Stimulated activated CD8-positive, alpha-beta memory T cell treated with anti-CD3 and anti-CD28 coated beads, Interleukin-7, amount 100 ng/mL, for 24 hours (primary cell): ENCODE results near the gene EBF3.

Source experiments
- DNase-seq: peaks from one replicate; pipeline ENCODE4 v3.0.0-alpha.2; 2020; ENCODE audit warnings: low read depth

Gene EBF3

DNA sequence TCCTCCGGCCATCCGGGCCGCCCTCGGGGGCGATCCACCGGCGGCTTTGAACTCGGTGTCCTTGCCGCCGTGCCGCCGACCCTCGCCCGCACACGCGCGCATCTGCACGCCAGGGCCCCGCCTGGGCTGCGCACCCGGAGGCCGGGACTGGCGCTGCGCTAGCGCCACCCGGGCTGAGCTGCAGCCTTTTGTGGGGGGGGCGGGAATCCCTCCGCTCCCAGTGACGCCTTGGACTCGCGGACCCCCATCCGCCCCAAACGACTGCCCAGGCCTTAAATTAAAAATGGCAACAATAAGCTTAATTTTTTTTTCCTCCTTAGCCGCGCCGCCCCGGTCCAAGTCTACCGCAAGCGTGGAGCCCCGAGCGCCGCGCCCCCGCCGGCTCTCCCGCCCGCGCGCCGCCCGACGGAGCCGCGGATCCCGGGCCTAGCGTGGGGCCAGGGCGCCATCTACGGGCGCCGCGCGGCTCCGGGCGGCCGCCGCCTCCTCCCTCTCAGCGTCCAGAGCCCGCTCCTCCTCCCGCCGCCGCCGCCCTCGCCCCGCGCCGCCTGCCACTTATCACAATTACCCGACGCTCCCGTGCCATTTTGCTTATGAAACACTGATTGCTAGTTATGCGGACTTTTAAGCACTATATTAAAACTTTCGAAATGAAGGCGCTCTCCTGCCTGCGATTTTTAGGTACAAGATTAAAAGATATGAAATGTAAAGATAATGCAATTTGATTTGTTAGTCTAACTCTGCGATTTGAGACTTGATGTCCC lies 7.5 kb upstream of the EBF3 start:
- DNase-seq = no peak

DNA sequence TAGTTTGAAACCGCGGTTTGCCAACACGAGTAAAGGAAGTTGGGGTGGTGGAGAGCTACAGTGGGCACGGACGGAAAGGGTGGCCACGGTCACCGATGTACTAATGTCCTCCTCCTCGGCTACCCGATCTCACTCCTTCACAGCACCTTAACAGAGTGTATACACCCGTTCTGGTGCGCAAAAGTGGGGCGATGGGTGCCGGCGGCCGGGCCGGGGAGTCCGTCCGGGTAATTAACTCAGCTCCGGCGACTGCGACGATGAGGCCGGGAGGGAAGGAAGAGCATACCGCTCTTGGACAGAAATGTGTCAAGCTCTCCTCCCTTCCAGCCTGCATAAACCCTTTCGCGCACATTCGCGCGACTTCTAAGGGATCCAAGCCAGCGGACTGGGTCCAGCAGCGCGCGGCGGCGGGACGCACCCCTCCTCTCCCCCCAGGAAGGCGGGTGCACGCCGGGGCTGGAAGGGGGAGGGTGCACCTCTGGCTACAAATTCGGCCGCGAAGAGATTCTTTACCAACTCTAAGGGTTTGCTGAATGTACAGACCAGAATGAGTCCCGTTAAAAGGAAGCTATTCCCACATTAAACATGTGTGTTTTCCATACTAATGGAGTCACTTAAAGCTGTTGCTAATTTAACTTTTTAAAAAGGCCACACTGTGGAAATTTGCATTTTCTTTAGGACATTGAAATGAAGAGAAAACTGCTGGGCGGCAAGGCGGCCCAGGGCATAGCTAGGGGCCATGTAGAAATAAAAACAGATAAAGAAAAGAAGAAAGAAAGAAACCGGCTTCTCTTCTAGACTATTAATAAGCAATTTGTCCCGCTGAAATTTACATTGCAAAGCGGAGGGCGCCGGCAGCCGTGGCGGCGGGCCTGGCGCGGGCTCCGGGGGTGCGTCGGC lies 6.6 kb upstream of the EBF3 start:
- no peak for DNase-seq

DNA sequence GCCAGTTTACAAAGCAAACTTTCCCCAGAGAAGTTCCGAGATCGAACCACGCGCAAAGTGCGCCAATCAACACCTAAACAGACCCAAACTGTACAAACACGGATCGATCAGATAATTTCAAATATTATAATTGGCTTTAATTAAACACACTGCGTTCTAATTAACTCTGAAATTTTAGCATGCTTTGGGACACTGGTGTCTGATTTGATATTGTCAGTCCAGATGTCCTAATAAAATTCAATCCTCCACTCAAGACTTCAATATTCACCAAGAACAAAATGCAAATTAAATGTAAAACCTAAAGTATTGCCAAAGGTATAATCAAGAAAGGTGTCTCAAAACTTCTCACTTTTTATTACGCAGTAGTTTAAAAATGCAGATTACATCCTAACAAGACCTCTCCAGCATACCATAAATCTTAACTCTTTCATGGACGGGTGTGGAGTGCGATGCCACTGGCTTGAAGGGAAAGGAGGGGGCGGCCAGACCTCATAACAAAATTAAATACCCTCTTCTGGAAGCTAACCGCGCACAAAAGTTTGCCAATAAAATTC lies 5.9 kb upstream of the EBF3 start:
- no peak for DNase-seq

DNA sequence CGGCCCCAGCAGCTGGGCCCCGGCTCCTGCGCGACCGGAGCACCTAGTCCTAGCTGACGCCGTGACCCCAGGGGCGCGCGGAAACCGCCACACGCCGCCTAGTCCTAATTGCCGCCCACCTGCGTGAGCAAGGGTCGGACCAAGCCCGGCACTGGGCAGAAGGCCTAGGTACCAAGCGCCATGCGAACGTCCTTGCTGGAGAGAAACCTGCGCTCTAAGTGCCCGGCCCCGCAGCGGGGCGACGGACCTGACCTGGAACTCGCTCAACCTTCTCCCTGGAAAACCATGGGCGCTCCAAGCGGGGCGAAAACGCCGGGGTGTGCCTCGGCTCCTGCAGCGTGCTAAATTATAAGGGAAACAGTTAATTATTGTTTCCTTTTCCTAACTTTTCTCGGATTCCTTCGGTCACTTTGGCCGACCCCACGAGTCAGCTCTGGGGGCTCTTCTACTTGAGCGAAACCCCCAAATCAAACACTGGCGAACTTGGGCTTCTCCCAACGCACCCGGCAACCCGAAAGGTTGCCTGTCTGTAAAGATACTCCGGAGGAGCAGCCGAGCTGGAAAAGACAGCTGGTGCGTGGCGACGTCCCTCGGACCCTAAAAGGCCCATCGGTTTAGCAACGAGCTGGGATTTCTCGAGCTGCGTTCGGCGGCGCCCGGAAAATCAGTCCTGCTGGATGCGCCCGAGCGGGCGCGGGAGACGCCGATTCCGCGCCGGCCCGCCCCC lies 5.3 kb upstream of the EBF3 start:
- DNase-seq = no peak

DNA sequence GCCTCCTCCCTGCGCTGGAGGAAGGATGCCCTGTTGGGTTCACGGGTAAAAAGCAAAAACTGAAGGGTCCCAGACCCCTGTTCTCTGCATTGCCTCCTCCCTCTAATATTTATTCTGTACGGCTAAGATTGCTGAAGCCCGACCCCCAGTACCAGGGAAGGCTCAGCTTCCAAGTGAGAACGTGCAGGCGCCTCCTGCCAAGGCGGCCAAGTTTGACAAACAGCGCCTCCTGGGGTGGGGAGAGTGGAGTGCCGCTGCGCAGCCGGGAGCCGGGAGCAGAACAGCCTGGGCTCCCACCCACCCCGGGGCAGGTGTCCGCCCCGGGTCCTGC lies 4.7 kb upstream of the EBF3 start:
- DNase-seq = no peak

DNA sequence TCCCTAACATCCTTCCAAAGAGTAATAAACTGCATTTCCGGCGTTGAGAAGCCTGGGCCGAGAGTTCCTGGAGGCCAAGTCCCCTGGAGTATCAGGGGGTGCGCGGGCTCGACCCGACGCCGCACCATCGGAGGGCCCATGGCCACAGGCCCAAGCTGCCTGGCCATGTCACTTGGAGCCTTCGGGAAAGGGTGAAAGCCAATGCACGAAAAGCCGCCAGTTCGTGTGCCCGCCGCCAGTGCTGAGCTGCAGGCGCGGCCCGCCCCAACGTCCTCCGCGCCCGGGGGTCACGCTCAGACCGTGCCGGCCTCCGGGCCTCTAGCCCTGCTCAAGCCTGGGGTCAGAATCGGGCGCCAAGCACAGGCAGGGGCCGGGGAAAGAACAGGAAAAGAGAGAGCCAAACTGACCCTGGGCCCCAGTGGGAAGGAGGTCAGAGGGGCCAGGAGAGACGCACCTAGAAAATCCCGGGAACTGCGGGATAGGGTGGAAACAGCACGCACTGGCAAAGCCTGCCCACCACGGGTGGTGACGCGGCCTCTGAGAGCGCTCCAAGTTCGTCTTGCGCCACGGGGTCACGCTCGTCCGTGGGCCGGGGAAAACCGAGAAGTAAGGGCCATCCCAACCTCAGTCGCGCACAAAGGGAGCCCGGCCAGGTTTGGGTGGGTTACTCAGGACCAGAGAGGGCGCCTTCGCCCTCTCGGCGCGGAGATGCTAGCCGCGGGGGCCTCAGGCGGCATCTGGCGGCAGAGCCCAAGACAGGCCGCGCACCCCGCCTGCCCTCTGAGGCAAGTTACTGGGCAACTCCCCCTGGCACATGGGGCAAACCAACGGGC lies 4.2 kb upstream of the EBF3 start:
- DNase-seq = no peak

DNA sequence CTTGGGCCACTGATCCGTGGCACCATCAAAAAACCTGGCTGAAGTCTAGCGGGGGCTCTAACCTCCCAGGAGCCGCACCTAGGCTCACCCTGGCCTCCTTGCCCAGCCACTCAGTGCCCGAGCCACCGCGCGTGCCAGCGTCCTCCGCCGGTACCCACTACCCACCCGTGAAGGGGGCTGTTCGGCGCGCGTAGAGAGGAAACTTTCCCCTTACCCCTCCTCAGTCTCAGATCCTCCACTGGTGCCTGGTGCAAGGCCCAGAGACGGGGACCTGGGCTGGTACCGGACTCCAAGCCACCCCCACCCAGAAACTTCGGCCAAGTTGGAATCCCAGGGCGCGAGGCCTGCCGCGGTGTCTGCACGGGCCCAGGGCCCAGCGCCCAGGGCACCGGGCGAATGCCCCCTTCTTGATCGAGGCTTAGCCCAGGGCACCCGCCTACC lies 3.5 kb upstream of the EBF3 start:
- no peak for DNase-seq

DNA sequence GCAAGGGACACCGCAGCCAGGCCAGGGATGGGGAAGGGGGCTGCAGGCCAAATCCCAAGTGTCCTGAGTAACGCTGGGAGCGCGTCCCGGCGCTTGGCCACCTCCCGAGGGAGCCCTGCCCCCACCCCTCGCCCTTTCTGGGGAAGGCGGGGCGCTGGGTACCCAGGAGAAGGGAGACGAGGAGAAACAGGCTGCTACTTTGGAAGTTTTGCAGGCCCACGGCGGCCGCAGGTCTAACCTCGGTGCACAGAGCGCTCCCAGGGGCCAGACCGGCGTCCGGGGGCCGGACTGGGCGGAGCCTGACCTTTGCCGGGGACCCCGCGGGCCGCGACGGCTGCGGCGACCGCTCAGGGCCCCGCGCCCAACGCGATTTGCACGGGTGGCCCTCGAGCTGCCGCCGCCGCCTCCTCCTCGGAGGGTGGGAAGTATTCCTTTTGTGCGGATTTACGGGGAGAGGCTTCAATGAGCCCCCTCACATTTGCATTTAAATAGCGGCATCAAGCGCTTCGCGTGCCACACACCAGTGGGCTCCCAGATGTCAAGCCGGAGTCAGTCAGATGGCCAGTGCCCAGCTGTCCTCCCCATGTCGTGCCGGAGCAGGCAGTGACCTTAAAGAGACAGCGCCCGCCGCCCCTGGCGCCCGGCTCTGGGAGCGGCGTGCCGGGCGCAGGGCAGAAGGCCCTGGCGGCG lies 3.0 kb upstream of the EBF3 start:
- DNase-seq = no peak

DNA sequence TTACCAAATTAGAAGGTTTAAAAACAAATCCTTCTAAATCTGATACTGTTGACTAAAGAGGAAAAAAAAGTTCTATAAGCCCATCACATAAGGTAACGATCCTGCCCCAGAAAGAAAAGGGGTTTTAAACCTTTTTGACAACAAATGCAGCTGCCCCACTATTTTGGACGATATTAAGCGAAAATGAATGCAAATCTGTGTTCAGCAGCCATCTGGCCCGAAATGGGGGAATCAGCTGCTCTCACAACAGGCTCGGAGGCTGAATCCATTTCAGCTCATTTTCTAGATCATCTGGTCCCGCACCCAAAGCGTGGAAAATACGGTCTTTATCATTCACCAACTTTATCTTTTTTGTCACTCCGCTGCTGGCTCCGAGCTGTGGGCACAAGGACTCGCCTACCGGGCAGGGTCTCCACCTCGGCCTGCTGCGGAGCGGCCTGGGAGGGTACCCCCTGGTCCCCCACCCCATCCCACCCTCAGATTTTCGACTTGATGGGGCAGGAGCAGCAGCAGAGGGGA lies 2.4 kb upstream of the EBF3 start:
- no peak for DNase-seq

DNA sequence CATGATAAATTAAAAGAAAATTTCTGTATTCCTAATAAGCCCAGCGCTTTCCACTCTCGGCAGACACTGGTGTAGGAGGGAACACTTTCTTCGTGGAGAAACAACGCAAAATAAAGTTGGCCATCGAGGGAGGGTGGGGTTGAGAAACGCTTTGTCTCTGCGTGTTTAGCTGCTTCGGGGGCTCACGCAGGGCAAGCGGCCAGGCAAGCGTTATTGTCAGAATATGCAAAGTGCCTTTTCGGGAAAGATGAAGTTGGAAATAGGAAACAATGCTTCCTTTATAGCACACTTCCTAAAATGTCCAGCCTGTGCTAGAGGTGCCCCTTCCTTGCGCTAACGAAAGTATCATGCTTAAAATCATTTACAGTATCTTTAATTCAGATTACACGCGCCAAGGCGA lies 1.9 kb upstream of the EBF3 start:
- no peak for DNase-seq

DNA sequence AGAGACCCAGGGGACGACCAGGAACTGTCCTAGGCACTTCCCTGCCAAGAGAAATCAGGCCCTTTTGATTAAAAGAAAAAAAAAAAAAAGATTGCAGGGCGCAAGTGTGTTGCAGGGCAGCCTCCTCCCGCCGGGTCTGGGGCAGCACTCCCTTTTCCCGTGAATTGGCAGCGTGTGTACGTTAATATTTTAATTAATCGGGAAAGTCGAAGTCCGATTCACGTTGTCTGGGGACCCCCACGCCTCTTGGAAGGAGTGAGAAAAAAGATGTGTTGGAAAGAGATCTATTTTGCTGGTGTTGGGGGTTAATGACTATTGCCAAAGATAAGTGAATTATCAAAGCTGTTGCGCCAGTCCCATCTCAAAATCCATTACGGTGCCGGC lies 1.3 kb upstream of the EBF3 start:
- no peak for DNase-seq

DNA sequence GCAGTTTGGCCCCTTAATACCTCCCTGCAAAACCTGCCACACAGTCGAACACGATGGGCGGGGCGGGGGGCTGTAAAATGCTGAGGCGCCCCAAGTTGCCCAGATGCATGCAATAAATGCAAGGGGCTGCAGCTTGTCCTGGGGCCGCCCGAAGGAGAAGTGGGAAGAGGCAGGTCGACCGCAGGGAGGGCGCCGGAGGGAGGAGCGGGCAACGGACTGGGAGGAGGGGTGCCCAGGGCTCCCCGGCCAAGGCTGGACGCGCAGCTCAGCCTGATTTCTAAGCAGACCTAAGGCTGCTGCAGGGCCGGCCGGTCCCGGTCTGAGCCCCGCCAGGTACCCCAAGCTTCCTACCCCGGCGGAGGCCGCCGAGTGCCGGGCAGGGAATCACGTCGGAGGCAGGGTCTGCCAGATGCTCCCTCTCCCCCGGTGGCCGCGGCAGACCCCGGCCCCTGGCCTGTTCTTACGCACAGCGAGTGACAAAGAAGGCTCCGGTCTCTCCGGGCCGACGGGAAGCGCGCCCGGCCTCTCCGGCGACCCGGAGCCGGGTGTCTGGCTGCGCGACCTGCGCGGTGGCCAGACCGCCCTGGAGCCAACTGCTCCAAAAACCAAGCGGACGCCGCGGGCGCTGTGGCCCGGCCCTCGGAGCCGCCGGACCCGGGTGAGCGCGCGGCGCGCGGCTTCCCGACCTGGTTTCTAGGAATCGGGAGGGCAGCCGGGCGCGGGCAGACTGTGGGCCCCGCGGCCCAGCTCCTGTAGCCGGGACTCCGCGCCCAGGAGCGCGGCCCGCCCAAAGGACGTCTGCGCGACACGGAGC lies 744 bp upstream of the EBF3 start:
- no peak for DNase-seq

DNA sequence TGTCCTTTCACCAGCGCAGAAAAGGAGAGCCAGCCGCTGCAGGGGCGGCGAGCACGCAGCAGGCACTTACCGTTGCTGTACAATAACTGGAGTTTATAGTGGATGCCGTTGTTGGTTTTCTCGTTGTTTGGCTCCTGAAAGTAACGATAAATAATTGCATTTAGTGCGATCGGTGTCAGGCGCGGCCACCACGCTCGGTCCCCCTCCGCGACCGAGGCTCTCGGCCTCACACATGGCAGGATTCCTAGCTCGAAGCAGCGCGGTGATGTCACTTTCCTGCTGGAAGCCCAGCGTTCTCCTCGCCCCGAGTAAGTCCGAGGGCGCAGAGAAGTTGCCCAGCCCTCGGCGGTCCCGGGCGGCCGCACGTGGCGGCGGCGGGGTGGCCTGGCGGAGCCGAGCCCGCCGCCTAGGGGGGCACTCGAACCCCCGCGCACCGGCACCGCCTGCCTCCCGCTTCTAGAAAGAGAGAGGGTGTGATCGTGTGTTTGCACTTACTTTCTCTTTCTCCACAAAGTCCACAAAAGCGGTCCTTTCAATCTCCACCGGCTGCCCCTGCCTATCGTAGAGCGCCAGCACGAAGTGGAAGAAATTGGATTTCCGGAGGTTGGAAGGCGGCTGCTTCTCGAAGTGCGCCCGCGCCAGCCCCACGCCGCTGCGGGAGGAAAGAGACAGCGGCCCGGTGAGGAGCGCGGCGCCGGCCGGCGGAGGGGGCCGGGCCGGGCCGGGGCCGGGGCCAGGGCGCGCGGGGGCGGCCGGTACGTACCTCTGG lies 1.0 kb downstream of the EBF3 start:
- no peak for DNase-seq

DNA sequence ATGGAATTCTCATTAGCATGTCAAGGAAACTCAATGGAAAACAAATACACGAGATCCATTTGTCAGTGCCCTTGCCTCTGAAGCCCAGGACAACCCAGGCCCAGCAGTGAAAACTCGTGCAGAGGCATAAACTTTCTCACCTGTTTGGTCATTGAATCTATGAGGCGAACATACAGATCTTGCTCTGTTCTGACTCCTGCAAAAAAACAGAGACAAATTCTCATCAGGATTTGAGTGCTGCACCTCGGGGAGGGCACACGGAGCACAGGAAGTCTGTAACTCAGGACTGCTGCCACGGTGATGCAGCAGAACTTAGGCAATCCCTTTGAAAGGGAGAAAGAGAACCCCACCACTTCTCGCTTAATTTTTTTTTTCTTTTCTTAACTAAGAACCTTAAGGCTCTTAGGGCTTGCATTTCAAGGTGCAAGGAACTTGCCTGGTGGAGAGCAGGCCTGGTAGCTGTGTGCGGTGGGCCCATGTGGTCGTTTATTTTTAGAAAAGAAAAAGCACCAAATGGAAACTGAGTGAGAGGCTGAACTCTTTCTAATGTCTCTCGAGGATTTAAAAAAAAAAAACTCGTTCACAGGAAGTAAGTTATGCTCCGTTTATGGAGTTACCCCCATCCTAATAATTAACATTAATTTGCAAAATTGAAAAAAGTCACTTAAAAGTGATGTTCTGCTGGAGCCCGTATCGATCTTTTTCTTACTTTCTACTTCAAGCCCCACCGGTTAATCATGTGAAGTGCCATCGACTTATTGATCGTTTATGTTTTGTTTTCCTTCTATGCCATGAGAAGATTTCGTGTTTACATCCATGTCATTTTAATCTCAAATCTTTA lies 1.8 kb downstream of the EBF3 start:
- no peak for DNase-seq

DNA sequence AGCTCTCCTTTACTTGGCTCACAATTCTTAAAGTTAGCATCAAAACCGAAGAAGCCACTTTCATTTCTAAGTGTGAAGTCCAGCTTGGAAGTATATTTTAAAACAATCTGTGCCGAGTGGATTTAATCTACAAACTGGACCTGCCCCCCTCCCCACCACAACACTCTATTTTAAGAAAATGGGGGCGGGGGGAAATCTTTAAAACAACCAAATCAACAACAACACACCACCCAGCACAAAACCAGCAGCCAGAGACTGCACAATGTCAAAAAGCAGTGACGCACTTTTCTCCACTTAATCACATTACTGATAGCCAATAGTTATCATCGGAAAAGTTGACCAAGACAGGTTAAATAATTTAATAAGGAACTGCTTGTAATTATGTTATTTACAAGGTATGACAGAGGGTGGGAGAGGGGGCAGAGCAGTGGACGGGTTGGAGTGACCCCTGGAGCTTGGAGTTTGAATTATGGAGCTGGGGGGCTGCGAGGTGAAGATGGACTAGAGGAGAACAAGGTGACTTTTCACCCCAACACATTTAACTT lies 2.8 kb downstream of the EBF3 start:
- no peak for DNase-seq

DNA sequence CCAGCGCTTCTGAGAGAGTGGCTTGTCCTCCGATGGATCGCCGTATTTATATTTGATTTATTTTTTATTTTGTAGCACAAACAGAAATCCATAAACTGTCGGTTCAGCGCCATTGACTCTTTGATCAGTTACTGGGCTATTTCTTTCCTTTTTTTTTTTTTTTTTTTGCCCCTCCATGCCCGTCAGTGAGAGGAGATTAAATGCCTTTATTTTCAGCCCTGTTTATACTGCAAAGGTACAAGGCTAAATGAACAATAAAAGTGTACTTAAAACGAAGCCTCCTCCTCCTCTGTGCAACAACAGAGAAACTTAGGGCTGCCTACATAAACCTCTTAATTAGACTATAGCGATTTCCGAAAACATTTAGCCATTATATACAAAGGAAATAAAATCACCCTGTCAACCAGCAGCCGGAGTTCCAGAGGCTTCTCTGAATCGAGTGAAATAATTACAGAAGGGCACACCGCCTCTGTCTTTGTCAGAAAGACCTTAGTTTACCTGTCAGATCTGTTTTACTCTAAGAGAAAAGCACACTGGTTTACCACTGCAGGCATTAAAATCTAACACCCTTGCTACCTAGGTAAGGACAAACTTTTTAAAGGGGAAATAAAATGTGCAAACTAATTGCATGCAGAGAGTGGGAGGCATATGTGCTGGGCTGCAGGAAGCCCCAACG lies 3.5 kb downstream of the EBF3 start:
- DNase-seq = no peak
